Body of pancreas (tissue), 4 donors: ENCODE measurements around the gene CFAP90. TPM values are rescaled to one million over a fixed set of nuclear protein-coding genes. Genes with fewer than 3 reads are reported as not detected.

Experiments
- ATAC-seq: fragments of 150-250 bp; one replicate; pipeline ENCODE4 v1.9.1; 2016
- DNase-seq, 4 donors: peaks; one replicate each; pipeline ENCODE4 v3.0.0-alpha.2; 2019
- H3K27ac ChIP-seq, 4 donors: fragments of 200-600 bp; sonication (generic); 1 replicate in 3 of 4; 2 replicates in 1 of 4; pipeline versions ENCODE4 v1.5.1 to v1.6.1; 2016 to 2019; ENCODE audit warnings: mild to moderate bottlenecking in 1 of 4, mixed read lengths in 1 of 4, moderate library complexity in 1 of 4
- H3K27me3 ChIP-seq, 2 donors: fragments of 200-600 bp; sonication (generic); one replicate each; pipeline ENCODE4 v1.6.0; 2016; ENCODE audit warnings: mild to moderate bottlenecking in 1 of 2
- H3K36me3 ChIP-seq, 2 donors: fragments of 200-600 bp; sonication (generic); replicated peaks in 1 of 2; 2 replicates each; pipeline ENCODE4 v1.5.1; 2016; ENCODE audit warnings: low read depth in 2 of 2; ENCODE audit not compliant: insufficient read depth in 1 of 2
- H3K4me1 ChIP-seq: fragments of 200-600 bp; sonication (generic); one replicate; pipeline ENCODE4 v1.6.0; 2016
- H3K4me3 ChIP-seq, 2 donors: fragments of 200-600 bp; sonication (generic); 1 replicate in 1 of 2; 2 replicates in 1 of 2; pipeline ENCODE4 v1.5.1; 2016 to 2019
- H3K9me3 ChIP-seq, 3 donors: fragments of 200-600 bp; sonication (generic); 1 replicate in 2 of 3; 2 replicates in 1 of 3; pipeline ENCODE4 v1.5.1; 2016
- POLR2A ChIP-seq, 3 donors: fragments of 450-650 bp; IDR thresholded peaks; one replicate each; pipeline ENCODE4 v1.6.1; 2016; ENCODE audit warnings: antibody characterized with exemption in 3 of 3, mild to moderate bottlenecking in 2 of 3
- WGBS, 2 donors: methylation state at CpG; one replicate each; pipeline ENCODE4 v1.1.5; 2017; 5-methylcytosine and 5-hydroxymethylcytosine counted together
- intact Hi-C: fragments of 100-400 bp; cut with DNase I; formaldehyde crosslinking; loops from one replicate; pipeline ENCODE4 v1.15.1; 2023
- total RNA-seq, 2 donors: library from RNA; depleted of rRNA; stranded (reverse); fragments of >200 nt; gene quantifications; one replicate each; pipeline ENCODE4 v1.1.0, GENCODE V29; 2016
- TF ChIP-seq, protein P1 (sequence below), 7 experiments: fragments of 450-650 bp in 4 of 7; fragments of 200-600 bp in 3 of 7; sonication (generic) in 3 of 7; IDR thresholded peaks; one replicate each; pipeline ENCODE4 v1.5.1; 2016 to 2019; ENCODE audit warnings: antibody characterized with exemption in 7 of 7

CFAP90 gene
- total RNA-seq, 2 donors from 2014 or later, result 0.52 to 10.2 TPM

GRCh38 chr5:7849681-7850394 lies 1.1 kb downstream of the CFAP90 start:
- no peak overlapping the region for H3K27ac ChIP-seq
- intact Hi-C loops, result no loop called here
- ATAC-seq (no peak), DNase-seq (peak in 3 of 4 donors; percentile 14 to 24 (median 21))
- H3K4me3 ChIP-seq, result no peak overlapping the region
- no peaks in the 10 kb centered on the region for H3K27me3 ChIP-seq
- H3K9me3 ChIP-seq, result no peaks in the 10 kb centered on the region
- WGBS, 2 donors, result 43 to 58% methylated on average over 16 to 38 of the region's 44 CpGs
- TF ChIP-seq POLR2A (IDR thresholded peaks at IDR 0.05), result no peak
- TF ChIP-seq, protein P1, sequence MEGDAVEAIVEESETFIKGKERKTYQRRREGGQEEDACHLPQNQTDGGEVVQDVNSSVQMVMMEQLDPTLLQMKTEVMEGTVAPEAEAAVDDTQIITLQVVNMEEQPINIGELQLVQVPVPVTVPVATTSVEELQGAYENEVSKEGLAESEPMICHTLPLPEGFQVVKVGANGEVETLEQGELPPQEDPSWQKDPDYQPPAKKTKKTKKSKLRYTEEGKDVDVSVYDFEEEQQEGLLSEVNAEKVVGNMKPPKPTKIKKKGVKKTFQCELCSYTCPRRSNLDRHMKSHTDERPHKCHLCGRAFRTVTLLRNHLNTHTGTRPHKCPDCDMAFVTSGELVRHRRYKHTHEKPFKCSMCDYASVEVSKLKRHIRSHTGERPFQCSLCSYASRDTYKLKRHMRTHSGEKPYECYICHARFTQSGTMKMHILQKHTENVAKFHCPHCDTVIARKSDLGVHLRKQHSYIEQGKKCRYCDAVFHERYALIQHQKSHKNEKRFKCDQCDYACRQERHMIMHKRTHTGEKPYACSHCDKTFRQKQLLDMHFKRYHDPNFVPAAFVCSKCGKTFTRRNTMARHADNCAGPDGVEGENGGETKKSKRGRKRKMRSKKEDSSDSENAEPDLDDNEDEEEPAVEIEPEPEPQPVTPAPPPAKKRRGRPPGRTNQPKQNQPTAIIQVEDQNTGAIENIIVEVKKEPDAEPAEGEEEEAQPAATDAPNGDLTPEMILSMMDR (IDR thresholded peaks at IDR 0.05), result no peak
- H3K36me3 ChIP-seq, result no peaks in the 10 kb centered on the region
- peaks cover 20% of the 10 kb centered on the region for H3K4me1 ChIP-seq

- no peak overlapping the region for H3K27ac ChIP-seq
- TF ChIP-seq, protein P1 (IDR thresholded peaks at IDR 0.05), result no peak
- no peak for TF ChIP-seq POLR2A (IDR thresholded peaks at IDR 0.05)
- WGBS, 2 donors, result 81 to 83% methylated on average over 2 of the region's 2 CpGs
- intact Hi-C loops, result no loop called here
- no peak overlapping the region for H3K4me3 ChIP-seq
- DNase-seq (no peak), ATAC-seq (no peak)
- H3K36me3 ChIP-seq, result no peaks in the 10 kb centered on the region
- H3K4me1 ChIP-seq, result peaks cover 20% of the 10 kb centered on the region
- H3K27me3 ChIP-seq, result no peaks in the 10 kb centered on the region
- H3K9me3 ChIP-seq, result no peaks in the 10 kb centered on the region
Measured at GRCh38 chr5:7848296-7848695, 2.6 kb downstream of the CFAP90 start.

- 61 to 71% methylated on average over 5 of the region's 5 CpGs for WGBS, 2 donors
- ATAC-seq (no peak), DNase-seq (no peak)
- no peak overlapping the region for H3K27ac ChIP-seq
- no peaks in the 10 kb centered on the region for H3K27me3 ChIP-seq
- intact Hi-C loops, result no loop called here
- no peaks in the 10 kb centered on the region for H3K36me3 ChIP-seq
- TF ChIP-seq, protein P1 (IDR thresholded peaks at IDR 0.05), result no peak
- TF ChIP-seq POLR2A (IDR thresholded peaks at IDR 0.05), result no peak
- H3K4me3 ChIP-seq, result no peak overlapping the region
- peaks cover 6% of the 10 kb centered on the region for H3K4me1 ChIP-seq
- H3K9me3 ChIP-seq, result no peaks in the 10 kb centered on the region
Measured at GRCh38 chr5:7846327-7846726, 4.6 kb downstream of the CFAP90 start.

DNA sequence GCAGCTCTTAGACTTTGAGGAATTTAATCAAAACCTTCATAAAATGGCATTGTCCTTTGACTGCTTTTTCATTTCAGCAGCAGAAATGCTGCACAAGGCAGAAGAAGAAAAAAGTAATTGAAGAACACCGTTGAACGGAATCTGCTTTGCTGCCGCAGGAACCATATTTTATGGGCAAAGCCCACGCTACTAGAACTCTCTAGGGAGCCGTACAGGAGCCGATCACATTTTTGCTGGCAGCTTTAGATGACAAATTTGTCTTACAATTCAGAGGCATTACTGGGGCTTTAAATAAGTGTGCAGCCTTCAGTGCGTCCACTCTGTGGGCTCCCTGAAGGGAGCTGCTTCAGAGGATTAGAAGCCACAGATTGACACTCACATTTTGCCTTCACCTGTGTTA lies 5.4 kb downstream of the CFAP90 start:
- Histone ChIP-seq H3K4me1 (no peaks in the 10 kb centered on the region), H3K27ac (no peak overlapping the region), H3K4me3 (no peak overlapping the region), H3K9me3 (no peaks in the 10 kb centered on the region), H3K36me3 (no peaks in the 10 kb centered on the region), H3K27me3 (no peaks in the 10 kb centered on the region)
- no peak for TF ChIP-seq POLR2A (IDR thresholded peaks at IDR 0.05)
- TF ChIP-seq, protein P1 (IDR thresholded peaks at IDR 0.05), result no peak
- no peak for DNase-seq
- WGBS, 2 donors, result 81 to 92% methylated on average over 7 of the region's 7 CpGs
- intact Hi-C loops, result no loop called here
- ATAC-seq, result no peak

DNA sequence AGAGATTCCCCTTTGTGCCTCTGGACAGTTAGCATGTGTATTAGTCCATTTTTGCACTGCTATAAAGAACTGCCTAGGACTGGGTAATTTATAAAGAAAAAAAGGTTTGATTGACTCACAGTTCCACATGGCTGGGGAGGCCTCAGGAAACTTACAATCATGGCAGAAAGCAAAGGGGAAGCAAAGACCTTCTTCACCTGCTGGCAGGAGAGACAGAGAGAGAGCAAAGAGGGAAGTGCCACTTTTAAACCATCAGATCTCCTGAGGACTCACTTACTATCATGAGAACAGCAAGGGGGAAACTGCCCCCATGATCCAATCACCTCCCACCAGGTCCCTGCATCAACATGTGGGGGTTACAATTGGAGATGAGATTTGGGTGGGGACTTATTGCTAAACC lies 6.0 kb downstream of the CFAP90 start:
- H3K4me1 ChIP-seq, result no peaks in the 10 kb centered on the region
- H3K9me3 ChIP-seq, result no peaks in the 10 kb centered on the region
- H3K36me3 ChIP-seq, result no peaks in the 10 kb centered on the region
- H3K27me3 ChIP-seq, result no peaks in the 10 kb centered on the region
- H3K27ac ChIP-seq, result peak overlapping the region in 1 of 4 donors; percentile 34
- TF ChIP-seq, protein P1 (IDR thresholded peaks at IDR 0.05), result no peak
- TF ChIP-seq POLR2A (IDR thresholded peaks at IDR 0.05), result no peak
- H3K4me3 ChIP-seq, result no peak overlapping the region
- intact Hi-C loops, result no loop called here
- ATAC-seq (no peak), DNase-seq (no peak)
